Islet precursor cell (in vitro differentiated cells): ENCODE results near the gene STIL.
A peak's percentile ranks its signal among the peaks of the same experiment; 100 is the strongest.
"Not testable (repeated sequence)": the region's sequence is repeated elsewhere in the genome, so short reads cannot be mapped to it uniquely, and the experiment has no call there.

Experiments
- DNase-seq: peaks from one replicate; pipeline ENCODE4 v3.0.0-alpha.2; 2018

The STIL gene

GRCh38 chr1:47313915-47314664 lies at the start of gene STIL:
TSS of gene STIL (minus strand) at chr1:47314147. CDS start at chr1:47310319, 3,828 bp downstream.
- DNase-seq, result peak; percentile 100

GRCh38 chr1:47362828-47363227 lies 48.9 kb upstream of the STIL start:
- no peak for DNase-seq

- DNase-seq, result no peak
These were observed 47.4 kb upstream of the STIL start for GRCh38 chr1:47361380-47361779.

DNA sequence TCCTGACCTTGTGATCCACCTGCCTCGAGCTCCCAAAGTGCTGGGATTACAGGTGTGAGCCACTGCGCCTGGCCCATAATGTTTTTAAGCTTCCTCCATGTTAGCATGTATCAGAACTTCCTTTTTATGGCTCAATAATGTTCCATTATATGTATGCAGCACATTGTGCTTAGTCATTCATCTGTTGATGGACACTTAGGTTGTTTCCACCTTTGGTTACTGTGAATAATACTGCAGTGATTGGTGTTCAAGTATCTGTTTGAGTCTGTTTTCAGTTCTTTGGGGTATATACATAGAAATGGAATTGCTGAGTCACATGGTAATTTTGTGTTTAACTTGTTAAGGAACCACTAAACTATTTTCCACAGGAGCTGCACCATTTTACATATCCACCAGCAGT lies 37.4 kb upstream of the STIL start:
- DNase-seq, result no peak

DNA sequence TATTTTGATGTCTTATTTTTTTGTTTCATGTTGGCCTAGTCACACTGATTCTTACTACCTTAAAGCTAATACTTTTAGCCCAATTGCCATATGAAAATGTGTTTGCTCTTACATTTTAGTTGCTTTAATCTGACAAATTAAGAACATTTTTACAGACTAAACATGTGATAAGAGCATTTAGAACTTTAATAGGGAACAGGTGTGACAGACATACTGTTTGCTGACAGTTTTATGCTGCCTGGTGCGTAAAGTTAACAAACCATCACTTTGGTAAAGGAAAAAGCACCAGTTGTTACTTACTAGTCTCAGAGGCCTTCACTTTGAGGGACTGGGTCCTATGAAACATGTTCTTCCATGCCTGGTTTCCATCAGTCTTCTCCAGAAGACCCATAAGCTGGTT lies 34.3 kb upstream of the STIL start:
- DNase-seq, result no peak

DNA sequence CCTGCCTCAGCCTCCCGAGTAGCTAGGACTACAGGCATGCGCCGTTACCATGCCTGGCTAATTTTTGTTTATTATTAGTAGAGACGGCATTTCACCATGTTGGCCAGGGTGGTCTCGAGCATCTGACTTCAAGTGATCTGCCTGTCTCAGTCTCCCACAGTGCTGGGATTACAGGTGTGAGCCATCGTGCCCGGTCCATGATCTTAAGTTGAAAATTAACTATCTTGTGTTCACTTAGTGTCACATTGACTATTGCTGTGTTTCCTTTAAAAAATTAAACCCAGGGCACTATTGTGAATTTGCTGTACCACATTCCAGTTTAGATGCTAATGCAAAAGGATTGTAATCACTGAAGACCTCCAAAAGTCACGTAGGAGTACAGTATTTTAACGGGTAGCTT lies 33.8 kb upstream of the STIL start:
- no peak for DNase-seq

DNA sequence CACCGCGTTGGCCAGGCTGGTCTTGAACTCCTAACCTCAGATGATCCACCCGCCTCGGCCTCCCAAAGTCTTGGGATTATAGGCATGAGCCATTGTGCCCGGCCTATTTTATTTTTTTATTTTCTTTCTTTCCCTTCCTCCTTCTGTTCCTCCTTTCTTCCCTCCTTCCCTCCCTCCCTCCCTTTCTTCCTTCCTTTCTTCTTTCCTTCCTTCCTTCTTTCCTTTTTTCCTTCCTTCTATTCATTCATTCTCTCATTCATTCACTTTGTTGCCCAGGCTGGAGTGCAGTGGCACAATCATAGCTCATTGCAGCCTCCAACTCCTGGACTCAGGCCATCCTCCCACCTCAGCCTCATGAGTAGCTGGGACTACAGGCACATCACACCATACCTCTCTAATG lies 33.0 kb upstream of the STIL start:
- not testable (repeated sequence) for DNase-seq

DNA sequence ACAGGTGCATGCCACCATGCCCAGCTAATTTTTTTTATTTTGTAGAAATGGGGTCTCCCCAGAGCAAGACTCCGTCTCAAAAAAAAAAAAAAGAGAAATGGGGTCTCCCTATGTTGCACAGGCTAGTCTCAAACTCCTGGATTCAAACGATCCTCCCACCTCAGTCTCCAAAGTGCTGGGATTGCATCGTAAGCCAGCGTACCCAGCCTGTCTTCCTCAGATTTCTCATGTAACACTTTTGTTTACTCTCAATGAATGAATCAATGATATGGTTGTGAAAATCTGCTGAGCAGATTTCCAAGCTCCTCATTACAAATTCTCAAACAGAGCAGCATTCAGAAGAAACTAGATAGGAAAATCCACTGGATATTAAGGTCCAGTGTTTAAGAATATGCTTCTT lies 26.3 kb upstream of the STIL start:
- no peak for DNase-seq

DNA sequence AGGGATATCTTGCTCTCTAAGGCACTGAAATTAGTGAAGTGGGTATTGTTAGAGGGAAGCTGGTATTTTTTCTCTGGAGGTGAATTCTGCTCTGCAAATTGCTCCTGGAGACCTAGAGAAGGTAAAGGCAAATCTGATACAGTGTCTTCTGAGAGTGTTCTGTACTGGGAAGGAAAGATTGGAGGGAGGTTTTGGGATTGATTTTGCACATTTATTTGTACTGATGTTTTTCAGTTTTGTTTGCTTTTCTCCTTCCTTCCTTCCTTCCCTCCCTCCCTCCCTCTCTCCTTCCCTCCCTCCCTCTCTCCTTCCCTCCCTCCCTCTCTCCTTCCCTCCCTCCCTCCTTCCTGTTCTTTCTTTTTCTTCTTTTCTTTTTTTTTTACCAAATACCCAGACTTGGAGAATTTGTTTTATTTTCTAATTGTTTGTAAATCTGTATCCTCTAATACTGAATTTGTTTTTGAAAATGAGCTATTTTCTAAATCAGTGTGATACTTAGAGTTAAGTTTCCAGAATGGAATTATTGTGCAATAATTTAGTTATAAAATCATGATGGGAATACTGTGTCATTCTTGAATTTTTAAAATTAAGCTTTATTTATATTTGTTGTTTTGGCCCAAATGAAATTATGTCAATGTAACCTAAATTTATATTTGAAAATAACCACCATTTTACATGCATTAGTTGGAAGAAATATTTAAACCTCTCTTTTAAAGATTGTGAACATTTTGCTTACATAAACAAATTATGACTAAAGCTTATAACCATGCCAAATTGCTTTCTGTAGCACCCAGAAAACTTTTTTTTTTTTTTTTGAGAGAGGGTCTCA lies 24.5 kb upstream of the STIL start:
- no peak for DNase-seq

DNA sequence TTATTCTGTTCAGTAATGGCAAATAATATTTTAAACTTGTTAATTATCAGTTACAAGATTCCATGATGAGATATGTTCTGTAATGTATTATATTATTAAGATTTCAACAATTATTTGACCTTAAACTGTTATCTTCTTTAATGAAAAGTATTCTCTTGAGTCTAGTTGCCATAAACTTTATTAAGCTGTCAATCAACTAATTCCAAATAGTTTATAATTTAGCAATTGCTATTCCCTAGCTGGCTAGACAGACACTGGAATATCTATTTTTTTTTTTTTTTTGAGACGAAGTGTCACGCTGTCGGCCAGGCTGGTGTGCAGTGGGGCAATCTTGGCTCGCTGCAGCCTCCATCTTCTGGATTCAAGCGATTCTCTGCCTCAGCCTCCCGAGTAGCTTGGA lies 23.4 kb upstream of the STIL start:
- no peak for DNase-seq

DNA sequence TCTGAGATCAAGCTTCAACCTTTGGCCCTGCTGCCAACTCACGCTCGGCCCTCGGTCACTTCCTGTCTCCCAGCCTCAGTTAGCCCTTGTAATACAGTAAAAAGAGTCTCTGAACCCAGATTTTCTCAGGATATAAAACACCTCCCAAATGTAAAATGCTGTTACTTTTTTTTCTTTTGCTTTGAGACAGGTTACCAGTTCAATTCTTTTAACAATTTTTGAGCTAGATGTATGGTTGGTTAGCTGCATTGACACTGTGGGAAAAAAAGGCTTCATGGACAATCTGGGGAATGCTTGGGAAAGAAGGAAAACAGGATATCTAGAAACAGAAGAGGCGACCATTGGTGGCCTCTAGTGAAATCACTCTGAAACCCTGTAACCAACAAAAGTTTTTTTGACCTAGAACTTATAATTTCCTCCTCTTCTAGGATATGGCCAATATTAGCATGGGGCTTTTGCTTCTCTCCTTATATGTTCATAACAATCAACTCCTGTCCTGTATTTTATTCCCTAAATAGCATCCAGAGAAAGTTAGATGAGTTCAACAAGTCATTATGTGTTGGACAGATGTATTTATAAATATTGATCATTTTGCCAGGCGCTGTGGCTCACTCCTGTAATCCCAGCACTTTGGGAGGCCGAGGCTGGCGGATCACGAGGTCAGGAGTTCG lies 21.0 kb upstream of the STIL start:
- DNase-seq, result no peak

- peak; percentile 91 for DNase-seq
These were observed 20.2 kb upstream of the STIL start for GRCh38 chr1:47333922-47334764.

DNA sequence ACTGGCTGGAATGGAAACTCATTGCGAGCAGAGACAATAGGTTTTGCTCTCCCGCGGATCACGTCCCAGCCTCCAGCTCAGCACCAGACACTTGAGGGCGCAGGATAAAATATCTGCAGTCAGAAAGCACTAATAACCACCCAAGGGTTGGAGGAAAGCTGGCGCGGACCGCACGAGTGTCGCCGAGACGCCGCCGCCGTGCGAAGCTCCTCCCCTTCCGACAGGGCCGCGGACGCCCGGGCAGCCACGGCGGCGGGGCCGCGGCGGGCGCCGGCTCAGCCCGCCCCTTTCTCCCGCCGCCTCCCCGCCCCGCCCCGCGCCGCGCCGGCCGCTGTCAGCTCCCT lies 19.6 kb upstream of the STIL start, which contains the start of gene CMPK1:
Gene CMPK1 (plus strand): TSS at position 213 of the 344 bp plus-strand sequence. CDS start 156 bp downstream, outside the sequence.
- peak; percentile 89 for DNase-seq

- DNase-seq, result peak; percentile 51
These were observed 19.0 kb upstream of the STIL start for GRCh38 chr1:47332779-47333577.

DNA sequence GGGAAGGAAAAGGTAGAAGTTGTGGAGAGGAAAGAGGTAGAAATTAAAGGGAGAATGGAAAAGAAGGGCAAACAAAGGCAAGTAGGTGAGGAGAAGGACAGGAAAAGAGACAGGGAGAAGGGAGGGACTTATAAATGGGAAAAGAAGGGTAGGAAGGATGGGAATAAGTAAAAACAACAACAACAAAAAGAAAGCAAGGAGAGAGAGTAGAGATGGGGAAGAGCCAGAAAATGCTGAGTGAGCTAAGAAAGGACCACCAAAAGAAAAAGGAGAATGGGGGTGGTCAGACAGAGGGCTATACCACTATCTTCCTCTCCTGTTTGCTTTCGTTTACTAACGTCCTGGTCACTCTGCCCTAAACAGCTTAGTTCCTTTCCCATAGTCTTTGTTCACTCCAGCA lies 17.9 kb upstream of the STIL start:
- DNase-seq, result no peak

GRCh38 chr1:47330212-47330611 lies 16.3 kb upstream of the STIL start:
- DNase-seq, result no peak

GRCh38 chr1:47328992-47329391 lies 15.0 kb upstream of the STIL start:
- no peak for DNase-seq

DNA sequence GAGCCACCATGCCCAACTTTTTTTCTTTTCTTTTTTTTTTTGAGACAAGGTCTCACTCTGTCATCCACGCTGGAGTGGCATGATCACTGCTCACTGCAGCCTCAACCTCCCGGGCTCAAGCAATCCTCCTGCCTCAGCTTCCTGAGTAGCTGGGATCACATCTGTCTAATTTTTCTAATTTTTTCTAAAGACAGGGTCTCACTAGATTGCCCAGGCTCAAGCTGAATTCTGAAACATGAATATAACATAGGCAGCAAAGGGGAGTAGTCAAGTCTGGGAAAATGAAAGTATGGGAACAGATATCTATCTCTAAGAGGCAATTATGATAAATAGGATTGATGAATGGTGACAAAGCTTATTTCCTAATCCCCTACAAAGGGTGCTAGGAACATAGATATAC lies 12.3 kb upstream of the STIL start:
- peak; percentile 1 for DNase-seq

GRCh38 chr1:47325528-47325927 lies 11.6 kb upstream of the STIL start:
- DNase-seq, result no peak

DNA sequence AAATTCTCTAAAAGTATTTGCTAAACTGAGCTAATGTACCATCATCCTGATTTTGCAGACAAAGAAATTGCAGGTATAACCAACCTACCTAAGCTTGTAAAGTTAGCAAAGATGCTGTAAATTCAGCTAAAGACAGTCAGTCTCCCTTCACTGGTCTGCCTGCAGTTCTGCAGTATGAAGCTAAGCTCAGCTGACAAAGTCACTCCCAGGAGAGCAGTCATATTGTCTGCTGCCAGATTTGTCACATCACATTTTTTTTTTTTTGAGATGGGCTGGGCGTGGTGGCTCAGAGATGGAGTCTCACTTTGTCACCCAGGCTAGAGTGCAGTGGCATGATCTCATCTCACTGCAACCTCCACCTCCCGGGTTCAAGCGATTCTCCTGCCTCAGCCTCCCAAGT lies 10.7 kb upstream of the STIL start:
- DNase-seq, result no peak

GRCh38 chr1:47323599-47324031 lies 9.7 kb upstream of the STIL start:
- no peak for DNase-seq

GRCh38 chr1:47319968-47320367 lies 6.0 kb upstream of the STIL start:
- DNase-seq, result not testable (repeated sequence)
